Astrocyte (in vitro differentiated cells and primary cell): ENCODE measurements around the gene LGR6.

ENCODE experiments used
- EZH2 ChIP-seq: IDR thresholded peaks from 2 replicates; pipeline ENCODE4 v1.6.1; 2012; ENCODE audit warnings: mild to moderate bottlenecking, low read length, inconsistent platforms; ENCODE audit not compliant: insufficient read depth
- TF ChIP-seq, protein P1 (sequence below): IDR thresholded peaks from 2 replicates; pipeline ENCODE4 v1.5.1; 2011; ENCODE audit warnings: low read depth, mild to moderate bottlenecking, inconsistent platforms, low read length, moderate library complexity; ENCODE audit not compliant: insufficient read depth

DNA sequence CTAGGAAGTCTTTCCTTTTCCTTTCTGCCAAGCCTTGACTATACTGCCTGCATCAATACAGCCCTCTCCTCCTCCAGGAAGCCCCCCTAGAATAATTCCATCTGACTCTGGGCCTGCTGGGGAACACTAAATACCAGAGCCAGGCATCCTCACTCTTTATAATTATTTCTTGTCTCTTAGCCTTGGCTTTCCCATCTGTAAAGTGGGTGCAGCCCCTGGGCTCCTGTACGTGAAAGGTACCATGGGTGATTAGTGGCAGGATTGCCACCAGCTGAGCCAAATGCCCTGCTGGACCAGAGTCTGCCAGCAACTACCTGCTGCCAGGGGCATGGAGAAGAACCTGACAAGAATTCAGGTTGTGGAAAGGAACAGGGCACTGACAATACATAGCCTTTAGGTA, 58.7 kb downstream of the LGR6 start:
- TF ChIP-seq, protein P1, sequence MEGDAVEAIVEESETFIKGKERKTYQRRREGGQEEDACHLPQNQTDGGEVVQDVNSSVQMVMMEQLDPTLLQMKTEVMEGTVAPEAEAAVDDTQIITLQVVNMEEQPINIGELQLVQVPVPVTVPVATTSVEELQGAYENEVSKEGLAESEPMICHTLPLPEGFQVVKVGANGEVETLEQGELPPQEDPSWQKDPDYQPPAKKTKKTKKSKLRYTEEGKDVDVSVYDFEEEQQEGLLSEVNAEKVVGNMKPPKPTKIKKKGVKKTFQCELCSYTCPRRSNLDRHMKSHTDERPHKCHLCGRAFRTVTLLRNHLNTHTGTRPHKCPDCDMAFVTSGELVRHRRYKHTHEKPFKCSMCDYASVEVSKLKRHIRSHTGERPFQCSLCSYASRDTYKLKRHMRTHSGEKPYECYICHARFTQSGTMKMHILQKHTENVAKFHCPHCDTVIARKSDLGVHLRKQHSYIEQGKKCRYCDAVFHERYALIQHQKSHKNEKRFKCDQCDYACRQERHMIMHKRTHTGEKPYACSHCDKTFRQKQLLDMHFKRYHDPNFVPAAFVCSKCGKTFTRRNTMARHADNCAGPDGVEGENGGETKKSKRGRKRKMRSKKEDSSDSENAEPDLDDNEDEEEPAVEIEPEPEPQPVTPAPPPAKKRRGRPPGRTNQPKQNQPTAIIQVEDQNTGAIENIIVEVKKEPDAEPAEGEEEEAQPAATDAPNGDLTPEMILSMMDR = no peak
- no peak for TF ChIP-seq EZH2
